HG03139 (cell line): ENCODE results near the gene RPRD1B.

ENCODE experiments used
- ATAC-seq: cut with Tn5 transposase; IDR thresholded peaks from one replicate; pipeline ENCODE4 v1.9.1; 2021; ENCODE audit not compliant: unreplicated experiment

RPRD1B gene

DNA sequence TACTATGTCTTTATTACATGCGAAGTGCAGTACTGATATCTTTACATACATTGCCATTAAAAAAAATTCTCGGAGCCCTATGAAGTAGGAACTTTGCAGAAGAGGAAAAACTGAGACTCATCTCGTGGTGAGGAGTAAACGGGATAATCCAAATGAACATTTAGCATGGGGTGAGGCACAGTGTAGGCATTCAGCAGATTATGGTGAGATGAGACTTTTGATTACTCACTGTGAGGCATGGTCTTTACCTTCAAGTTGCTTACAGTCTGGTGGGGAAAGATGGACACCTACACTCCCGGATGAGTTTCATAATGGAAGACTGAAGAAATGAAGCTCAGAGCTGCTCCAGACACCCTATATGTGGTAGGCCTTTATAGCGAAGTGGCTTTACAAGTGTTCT lies 1.4 kb downstream of the RPRD1B start:
- no peak for ATAC-seq

DNA sequence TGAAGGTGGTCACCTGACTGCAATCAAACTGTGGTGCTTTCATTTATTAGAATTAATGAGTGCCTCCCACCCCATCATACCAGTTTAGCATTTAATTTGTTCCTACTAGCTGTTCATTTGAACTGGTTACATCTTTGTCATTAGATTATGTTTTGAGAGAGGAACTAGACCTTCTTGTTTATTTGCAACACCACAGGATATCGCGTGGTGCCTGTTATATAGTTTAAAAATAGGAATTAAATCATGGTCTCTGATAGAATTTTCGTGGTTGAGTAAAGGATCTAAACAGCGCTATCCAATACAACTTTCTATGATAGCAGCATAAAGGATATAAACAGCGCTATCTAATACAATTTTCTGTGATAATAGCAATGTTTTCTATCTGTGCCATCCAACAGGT lies 2.8 kb downstream of the RPRD1B start:
- no peak for ATAC-seq

DNA sequence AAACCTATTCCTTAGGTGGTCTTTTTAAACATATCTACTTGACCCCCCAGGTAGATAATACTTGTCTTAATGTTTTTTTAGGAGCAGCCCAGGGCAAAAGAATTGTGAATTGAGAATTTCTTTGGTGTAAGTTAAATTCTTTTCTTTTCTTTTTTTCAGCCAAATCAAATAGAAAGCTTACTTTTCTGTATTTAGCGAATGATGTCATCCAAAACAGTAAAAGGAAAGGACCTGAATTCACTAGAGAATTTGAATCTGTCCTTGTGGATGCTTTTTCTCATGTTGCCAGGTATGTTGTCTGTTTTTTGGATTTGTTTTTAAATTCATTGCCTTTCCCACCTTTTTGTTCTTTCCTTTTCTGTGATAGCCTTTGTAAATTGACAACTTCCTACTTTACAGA lies 6.7 kb downstream of the RPRD1B start:
- ATAC-seq = no peak

DNA sequence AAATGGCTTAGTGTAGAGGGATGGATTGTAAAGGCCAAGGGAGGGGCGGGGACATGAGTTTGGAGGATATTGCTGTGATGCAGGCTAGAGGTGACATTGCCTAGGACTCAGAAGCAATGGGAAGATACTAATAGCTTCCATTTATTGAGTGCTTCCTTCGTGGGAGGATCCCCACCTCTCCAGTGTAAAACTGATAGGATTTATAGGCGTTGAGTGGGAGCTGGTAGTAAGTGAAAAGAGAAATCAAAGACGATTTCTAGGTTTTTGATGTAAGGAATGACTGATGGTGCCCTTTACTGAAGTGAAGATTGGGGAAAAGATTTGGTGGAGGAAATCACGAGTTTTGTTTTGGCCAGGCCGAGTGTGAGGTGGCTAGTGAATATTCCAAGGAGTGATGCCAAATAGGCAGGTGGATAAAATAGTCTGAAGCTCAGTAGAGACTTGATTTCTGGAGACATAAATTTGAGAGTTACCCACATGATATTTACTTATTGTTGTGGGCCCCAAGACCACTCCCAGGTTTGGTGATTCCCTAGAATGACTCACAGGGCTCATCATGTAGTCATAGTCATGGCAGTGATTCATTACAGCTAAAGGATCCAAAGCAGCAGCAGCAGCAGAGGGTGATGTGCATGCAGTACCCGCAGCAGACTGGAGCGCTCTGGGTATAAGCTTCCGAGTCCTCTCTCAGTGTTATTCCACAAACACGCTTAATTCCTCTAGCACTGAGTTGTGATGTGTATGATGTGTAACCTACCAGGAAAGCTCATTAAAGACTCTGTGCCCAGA lies 10.2 kb downstream of the RPRD1B start:
- ATAC-seq = no peak

DNA sequence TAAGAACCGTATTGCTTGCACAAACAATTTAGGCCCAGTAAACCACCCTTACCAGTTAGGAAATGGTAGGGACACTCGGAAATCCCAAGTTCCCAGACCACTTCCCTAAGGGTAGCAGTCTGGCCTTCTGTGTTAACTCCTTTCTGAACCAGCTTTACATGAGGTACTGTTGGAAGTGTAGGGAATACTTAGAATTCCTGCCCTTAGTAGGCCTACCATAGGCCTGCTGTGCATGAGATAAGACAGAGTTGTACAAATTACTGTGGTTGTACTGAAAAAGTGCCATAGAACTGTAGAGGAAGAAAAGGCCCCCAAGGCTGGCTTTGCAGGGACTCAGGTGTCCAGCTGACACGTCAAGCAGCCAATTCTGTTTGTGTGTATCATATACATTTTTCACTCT lies 11.1 kb downstream of the RPRD1B start:
- no peak for ATAC-seq

DNA sequence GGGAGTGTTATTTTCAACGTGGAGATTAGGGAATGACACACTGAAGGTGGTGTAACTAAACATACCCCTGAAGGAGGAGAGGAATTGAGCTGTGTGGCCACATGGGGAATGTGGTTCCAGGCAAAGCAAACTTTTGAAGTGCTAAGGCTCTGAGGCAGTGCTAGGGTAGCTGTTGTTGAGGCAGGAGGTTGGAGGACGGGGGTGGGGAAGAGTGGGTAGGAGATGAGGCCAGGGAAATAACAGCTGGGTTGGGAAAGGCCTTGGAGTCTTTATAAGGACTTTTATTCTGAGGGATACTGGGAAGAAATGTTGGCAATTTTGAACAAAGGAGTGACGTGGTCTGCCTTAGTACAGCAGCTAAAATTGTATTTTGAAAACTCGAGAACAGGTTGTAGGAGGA lies 13.0 kb downstream of the RPRD1B start:
- ATAC-seq = no peak

DNA sequence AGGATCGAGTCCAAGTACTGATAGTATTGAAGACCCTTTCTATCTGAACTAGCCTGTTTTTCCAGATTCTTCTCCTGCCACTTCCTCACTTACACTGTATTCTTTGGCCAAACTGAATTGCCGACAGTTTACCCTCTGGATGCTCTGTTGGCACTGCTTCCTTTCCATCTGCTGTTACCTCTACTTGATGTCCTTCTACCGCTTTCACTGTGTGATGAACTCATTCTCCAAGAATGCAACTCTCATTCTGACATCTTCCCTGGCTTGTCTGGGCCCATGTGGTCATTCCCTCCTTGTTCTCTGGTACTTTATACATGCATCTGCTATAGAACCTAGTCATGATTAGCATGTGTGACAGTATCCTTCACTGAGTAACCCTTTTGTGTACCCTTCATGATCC lies 16.3 kb downstream of the RPRD1B start:
- no peak for ATAC-seq

DNA sequence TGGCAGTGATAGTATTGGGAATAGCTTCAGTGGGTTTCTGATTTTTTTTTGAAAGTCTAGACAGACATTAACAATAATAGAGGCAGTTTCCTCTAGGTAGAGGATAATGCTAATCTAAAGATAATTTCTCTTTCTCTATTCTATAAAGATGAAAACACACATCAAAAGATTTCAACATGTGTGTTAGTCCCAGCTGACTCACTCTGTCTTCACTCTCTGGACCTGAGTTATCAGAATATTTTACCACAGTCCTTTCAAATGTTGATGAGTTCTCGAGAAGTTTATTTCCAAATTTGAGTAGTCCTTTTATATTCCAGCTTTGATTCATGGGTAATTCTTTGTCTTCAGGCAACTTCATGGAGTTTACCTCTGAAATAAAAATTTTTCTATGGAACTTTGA lies 17.1 kb downstream of the RPRD1B start:
- no peak for ATAC-seq

DNA sequence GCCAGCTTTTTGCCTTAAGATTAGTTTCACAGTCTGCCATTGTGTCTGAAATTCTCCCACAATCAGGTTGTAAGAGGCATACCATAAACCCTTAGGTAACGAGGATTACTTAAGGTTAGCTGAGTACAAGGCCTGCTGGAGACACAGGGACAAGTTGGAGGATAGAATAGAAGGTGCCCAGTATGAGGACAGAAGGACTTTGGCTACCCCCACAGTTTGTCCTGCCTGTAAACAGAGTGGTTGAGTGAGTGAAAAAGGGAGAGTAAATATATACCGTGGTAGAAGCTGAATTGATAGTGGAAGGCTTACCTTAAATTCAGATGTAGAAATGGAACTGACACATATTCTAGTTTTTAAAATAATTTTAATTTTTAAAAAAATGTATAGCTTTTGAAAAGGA lies 19.3 kb downstream of the RPRD1B start:
- no peak for ATAC-seq

DNA sequence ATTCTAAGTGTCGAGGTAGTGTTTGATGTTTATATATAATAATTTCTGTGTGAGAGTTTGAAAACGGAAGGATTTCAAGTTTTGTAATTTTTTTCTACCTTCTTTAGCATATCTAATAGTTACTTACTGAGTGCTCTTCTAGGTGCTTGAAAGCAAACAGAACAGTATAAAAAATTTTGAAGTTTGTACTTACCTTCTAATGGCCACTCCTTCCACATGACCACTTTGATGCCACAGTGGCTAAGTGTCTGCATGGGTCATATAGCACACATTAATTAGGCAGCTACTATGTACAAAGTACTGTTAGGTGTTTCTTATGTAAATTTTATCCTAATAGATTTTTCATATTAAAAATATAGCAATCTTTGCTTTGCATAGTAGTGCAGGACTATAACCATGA lies 21.1 kb downstream of the RPRD1B start:
- ATAC-seq = no peak

DNA sequence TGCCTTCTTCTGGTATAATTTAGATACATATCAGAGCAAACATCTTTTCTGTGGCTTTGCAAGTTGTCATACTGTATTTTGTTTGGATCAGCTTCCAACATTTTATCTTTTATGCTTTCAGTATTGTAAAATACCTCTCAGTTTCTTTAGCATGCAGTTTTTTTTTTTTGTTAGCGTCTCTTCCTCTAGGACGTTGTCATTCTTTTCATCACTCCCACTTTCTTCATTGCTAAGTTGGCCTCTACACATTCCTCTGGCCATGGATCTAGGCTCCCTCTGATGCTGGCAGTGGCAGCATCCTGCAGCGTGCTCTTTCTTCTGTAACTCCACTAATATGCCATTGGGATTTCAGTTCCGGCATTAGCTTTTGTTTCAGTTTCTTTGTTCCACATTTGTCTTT lies 21.7 kb downstream of the RPRD1B start:
- no peak for ATAC-seq

DNA sequence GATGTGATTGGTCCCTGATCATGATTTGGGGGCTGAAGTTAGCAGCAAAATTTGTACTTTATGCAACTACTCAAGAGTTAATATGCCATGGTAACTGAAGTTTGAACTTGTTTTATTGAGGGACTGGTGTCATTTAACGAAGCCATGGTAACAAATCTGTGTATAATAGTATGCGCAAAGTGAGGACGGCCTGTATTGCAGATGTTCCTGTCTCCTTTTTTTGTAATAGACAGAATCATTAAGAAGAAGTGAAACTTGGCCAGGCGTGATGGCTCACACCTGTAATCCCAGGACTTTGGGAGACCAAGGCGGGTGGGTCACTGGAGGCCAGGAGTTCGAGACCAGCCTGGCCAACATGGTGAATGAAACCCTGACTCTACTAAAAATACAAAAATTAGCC lies 22.3 kb downstream of the RPRD1B start:
- no peak for ATAC-seq

DNA sequence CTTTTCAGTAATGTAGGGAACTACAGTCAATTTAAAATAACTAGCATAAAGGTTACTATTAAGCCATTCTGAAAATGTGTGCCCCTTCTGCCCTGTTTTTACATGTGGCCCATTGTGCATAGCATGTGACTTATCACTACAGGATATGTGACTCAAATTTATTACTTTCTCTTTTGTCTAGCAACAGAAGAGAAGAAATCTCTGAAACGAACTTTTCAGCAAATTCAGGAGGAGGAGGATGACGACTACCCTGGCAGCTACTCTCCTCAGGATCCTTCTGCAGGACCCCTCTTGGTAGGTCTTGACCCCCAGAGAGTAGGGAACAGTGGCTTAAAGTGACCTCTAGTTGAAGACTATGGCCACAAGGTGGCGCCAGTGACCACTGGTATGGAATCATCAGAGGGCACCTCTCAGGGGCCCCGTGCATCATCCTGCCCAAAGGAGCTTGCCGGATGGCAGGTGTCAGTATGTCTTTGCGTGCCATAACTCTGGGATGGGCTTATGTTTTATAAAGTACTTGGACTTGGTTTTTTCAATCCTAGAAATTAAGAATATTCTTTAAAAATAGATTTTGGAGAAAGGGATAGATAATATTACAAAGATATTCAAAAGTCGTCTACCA lies 23.9 kb downstream of the RPRD1B start:
- ATAC-seq = peak; percentile 55

DNA sequence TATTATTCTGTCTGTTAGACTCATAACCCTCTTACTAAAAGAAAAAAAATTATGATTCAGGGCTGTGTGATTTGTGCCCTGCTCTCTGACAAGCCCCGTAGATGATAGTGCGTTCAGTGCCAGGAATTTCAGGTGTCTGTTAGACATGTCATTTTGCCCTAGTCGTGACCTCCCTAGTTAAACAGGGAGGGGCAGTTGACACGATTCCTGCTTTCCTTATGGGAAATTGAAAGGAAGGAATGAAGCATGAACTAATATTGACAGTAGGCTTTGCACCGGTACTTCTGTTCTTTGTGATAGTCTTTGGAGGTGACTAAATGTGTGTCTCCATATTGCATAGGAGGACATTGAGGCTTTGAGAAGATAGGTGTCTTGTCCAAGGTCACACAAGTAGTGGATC lies 26.3 kb downstream of the RPRD1B start:
- no peak for ATAC-seq

DNA sequence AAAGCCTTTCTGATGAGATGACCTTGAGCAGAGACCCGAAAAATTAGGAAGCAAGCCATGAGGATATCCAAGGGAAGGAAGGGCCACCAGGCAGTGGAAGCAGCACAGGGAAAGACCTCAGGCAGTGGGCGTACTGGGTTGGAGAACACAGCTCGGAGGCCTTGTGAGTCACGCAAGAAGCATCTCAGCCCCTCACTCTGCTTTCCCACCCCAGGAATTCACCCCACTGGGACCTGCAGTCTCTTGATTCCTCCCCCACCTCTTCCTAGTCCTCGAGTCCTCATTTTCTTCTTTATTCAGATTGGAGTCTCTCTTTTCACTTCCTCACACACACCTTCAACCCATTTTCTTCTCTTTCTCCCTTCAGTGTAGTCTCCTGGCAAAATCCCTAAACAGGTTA lies 27.0 kb downstream of the RPRD1B start:
- no peak for ATAC-seq

DNA sequence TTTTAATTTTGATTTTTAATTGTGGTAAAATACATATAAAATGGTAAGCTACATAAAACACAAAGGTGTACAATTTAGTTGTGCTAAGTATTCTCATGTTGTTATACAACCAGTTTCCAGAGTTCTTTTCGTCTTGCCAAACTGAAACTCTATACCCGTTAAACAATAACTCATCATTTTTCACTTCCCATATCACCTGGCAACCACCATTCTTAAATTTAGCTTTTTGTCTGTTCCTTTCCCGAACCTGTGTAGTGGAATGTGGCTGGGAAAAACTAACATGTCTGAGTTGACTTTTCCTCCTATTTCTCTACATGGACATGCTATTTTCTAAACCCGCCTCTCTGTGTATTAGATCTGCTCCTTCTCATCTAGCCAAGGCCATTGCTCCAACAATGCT lies 27.6 kb downstream of the RPRD1B start:
- ATAC-seq = no peak

DNA sequence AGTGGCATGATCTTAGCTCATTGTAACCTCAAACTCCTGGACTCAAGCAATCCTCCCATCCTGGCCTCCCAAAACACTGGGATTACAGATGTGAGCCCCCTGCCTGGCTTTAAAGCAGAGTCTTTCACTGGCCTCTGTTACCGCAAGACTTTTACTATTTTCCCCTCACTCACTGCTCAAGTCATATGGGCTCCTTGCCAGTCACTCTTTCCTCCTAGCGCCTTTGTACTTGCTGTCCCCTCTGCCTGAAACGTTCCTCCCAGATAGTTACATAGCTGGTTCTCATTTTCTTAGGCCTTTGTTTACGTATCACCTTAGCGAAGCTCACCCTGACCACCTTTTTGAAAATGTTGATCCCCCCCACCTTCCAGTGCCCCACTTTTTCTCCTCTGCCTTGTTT lies 29.3 kb downstream of the RPRD1B start:
- ATAC-seq = no peak

DNA sequence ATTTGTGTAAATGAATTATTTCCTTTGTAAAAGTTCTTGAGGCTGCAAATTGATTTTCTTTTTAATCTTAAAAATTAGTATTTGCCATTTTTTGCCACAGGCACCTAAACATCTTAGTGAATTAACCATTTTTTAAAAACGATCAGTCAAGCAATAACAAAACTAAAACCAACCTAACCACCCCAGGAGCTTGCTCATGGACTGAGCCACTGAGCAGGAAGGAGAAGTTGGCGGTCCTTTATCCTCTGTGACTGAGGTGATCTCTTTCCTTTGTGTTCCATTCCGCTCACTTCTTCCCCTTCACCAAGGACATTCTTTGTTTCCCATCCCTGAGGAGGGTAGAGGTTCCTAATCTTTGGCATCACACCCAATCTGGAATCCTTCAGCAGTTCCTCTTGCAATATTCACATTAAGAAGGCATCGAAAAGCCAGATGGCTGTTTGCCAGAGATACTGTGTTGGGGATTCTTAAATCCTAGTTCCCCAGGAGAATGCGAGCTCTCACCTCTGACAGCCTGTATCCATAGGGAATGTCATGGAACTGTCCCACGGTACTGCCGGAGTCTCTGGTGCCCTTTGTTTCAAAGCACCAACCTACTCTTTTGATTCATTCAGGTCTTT lies 30.5 kb downstream of the RPRD1B start:
- no peak for ATAC-seq

DNA sequence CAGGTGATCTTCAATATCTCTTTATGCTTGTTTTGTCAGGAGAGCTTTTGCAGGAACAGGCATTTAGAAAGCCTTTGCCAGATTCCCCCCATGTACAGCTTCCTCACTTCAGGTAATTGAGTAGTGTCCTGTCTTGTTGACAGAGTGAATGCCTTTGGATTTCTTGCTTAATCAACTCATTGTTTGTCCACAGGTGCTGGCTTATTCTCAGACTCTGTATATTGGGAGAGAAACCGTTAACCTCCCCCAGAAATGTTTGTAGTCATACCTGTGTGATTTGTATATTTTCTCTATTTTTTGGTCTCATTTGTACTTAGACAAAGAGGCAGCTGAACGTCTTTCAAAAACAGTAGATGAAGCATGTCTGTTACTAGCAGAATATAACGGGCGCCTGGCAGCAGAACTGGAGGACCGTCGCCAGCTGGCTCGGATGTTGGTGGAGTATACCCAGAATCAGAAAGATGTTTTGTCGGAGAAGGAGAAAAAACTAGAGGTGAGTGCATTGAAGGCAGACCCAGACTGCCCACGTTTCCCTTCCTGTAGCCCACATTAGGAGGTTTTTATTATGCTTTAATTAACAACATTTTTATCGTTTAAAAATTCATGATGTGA lies 32.3 kb downstream of the RPRD1B start:
- no peak for ATAC-seq

DNA sequence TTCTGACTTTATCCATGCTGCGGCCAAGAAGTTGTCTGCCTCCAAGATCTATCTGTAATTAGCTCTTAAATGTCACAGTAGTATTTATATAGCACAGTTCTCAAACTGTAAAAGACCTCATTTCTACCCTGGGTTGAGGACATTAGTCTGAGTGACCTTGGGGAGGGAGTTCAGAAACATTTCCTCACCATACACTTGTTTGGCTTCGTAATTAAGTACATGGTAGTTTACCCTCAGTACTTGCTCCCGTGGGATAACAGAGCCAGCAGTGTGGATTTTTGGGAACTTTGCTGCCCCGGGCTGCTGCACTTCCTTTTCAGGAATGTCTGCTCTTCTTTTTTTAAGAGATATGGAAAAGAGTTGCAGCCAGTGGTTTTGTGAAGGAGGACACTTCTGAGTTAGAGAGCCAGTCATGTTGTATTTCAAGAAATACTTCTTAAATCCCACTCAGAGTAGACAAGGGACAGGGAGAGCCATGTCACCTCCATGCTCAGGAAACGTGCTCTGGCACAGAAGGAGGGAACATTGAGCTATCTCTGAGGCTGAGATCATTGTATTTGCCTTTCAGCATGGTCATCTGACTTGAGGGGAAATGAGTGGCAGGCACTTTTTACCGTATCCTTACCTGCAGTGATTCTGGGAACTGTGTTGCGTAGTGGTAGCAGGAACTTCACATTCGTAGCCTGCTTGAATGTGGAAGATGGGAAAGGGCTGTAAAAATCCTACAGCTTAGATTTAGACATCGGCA lies 33.6 kb downstream of the RPRD1B start:
- no peak for ATAC-seq

DNA sequence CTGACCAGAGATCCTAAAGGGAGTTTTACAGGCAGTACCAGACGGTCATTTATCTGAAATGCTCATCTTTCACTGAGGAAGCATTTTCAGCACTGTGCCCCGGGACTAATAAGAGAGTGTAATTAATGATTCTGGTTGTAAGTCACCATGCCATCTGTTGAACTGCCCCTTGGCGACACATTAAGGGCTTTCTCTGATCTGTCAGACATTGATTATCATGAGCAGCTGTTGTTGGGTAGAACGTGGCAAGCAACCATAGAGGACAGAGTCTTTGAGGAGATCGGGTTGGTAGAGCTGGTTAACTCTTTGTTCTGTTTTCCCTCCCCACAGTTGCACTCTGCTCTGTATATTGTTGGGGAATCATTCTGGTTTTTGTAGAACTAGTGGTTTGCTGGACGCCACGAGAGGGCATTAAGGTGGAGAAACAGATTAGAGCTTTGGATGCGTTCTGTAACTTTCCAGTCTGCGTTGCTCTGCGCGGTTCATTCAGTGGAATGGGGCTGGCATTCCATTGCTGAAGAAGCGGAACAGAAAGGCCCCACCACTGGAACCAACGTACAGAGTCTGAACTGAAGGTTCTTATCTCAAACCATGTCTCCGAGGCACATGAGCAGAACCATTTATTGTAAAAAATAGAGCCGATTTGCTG lies 34.3 kb downstream of the RPRD1B start:
- no peak for ATAC-seq
